Vagina (tissue), 2 donors: ENCODE measurements around the gene TJP3. TPM values are rescaled to one million over a fixed set of nuclear protein-coding genes. Genes with fewer than 3 reads are reported as not detected.

Experiments used
- DNase-seq, 2 donors: peaks; one replicate each; pipeline ENCODE4 v3.0.0-alpha.2; 2017; ENCODE audit errors: extremely low spot score in 2 of 2
- H3K27ac ChIP-seq: fragments of 200-600 bp; sonication (generic); one replicate; pipeline ENCODE4 v1.5.1; 2019
- H3K27me3 ChIP-seq: fragments of 200-600 bp; sonication (generic); one replicate; pipeline ENCODE4 v1.5.1; 2019
- H3K36me3 ChIP-seq, 2 donors: fragments of 200-600 bp; sonication (generic); one replicate each; pipeline ENCODE4 v1.5.1; 2017 to 2019
- H3K4me1 ChIP-seq: fragments of 200-600 bp; sonication (generic); one replicate; pipeline ENCODE4 v1.5.1; 2019
- H3K4me3 ChIP-seq, 2 donors: fragments of 200-600 bp; sonication (generic); 1 replicate in 1 of 2; 2 replicates in 1 of 2; pipeline ENCODE4 v1.5.1; 2016 to 2019
- H3K9me3 ChIP-seq: fragments of 200-600 bp; sonication (generic); one replicate; pipeline ENCODE4 v1.5.1; 2019
- CTCF ChIP-seq, 3 experiments: fragments of 450-650 bp in 2 of 3; fragments of 200-600 bp in 1 of 3; sonication (generic) in 1 of 3; IDR thresholded peaks; one replicate each; pipeline ENCODE4 v1.5.1; 2017 to 2019; ENCODE audit warnings: antibody characterized with exemption in 3 of 3, mild to moderate bottlenecking in 2 of 3, moderate library complexity in 2 of 3
- POLR2A ChIP-seq, 2 donors: fragments of 450-650 bp; IDR thresholded peaks; one replicate each; pipeline ENCODE4 v1.6.1; 2017; ENCODE audit warnings: antibody characterized with exemption in 2 of 2, mild to moderate bottlenecking in 2 of 2, moderate library complexity in 2 of 2
- POLR2AphosphoS5 ChIP-seq, 2 donors: sonication (generic); formaldehyde crosslinking; IDR thresholded peaks; one replicate each; pipeline ENCODE4 v1.9.0; 2017; ENCODE audit warnings: antibody characterized with exemption in 2 of 2, mild to moderate bottlenecking in 2 of 2, low read depth in 1 of 2; ENCODE audit not compliant: insufficient read depth in 1 of 2
- intact Hi-C: fragments of 100-400 bp; cut with DNase I; formaldehyde crosslinking; loops from one replicate; pipeline ENCODE4 v1.15.1; 2023
- total RNA-seq: library from RNA; depleted of rRNA; stranded (reverse); fragments of >200 nt; gene quantifications from one replicate; pipeline ENCODE4 v1.2.3, GENCODE V29; 2016

The TJP3 gene
- total RNA-seq, 1 donor from 2014 or later: 17.7 TPM

GRCh38 chr19:3774621-3775373, 66.6 kb downstream of the TJP3 start:
- H3K4me1 ChIP-seq: no peaks in the 10 kb centered on the region
- H3K9me3 ChIP-seq: no peaks in the 10 kb centered on the region
- no peaks in the 10 kb centered on the region for H3K36me3 ChIP-seq
- H3K27me3 ChIP-seq: no peaks in the 10 kb centered on the region
- no peak overlapping the region for H3K27ac ChIP-seq
- no peak for DNase-seq
- no peak overlapping the region for H3K4me3 ChIP-seq
- no peak for TF ChIP-seq POLR2AphosphoS5 (IDR thresholded peaks at IDR 0.05; ENCODE audit: insufficient read depth in 1 of 2, low read depth in 1 of 2)
- no peak for TF ChIP-seq POLR2A (IDR thresholded peaks at IDR 0.05)
- no peak for TF ChIP-seq CTCF (IDR thresholded peaks at IDR 0.05)
- intact Hi-C loops: no loop called here

GRCh38 chr19:3775374-3775711, 67.2 kb downstream of the TJP3 start:
- Histone ChIP-seq H3K9me3 (no peaks in the 10 kb centered on the region), H3K36me3 (no peaks in the 10 kb centered on the region), H3K27ac (no peak overlapping the region), H3K4me1 (no peaks in the 10 kb centered on the region), H3K4me3 (no peak overlapping the region), H3K27me3 (no peaks in the 10 kb centered on the region)
- DNase-seq: no peak
- TF ChIP-seq POLR2A (IDR thresholded peaks at IDR 0.05) (no peak), CTCF (IDR thresholded peaks at IDR 0.05) (no peak), POLR2AphosphoS5 (IDR thresholded peaks at IDR 0.05; ENCODE audit: insufficient read depth in 1 of 2, low read depth in 1 of 2) (no peak)
- intact Hi-C loops: no loop called here

- Histone ChIP-seq H3K4me1 (no peaks in the 10 kb centered on the region), H3K4me3 (no peak overlapping the region), H3K36me3 (no peaks in the 10 kb centered on the region), H3K27me3 (no peaks in the 10 kb centered on the region), H3K9me3 (no peaks in the 10 kb centered on the region), H3K27ac (no peak overlapping the region)
- no peak for DNase-seq
- intact Hi-C loops: no loop called here
- TF ChIP-seq CTCF (IDR thresholded peaks at IDR 0.05) (no peak), POLR2A (IDR thresholded peaks at IDR 0.05) (no peak), POLR2AphosphoS5 (IDR thresholded peaks at IDR 0.05; ENCODE audit: insufficient read depth in 1 of 2, low read depth in 1 of 2) (no peak)
These were observed 67.6 kb downstream of the TJP3 start for GRCh38 chr19:3775831-3776230.

- Histone ChIP-seq H3K36me3 (no peaks in the 10 kb centered on the region), H3K4me3 (no peak overlapping the region), H3K27me3 (no peaks in the 10 kb centered on the region), H3K9me3 (peaks cover 4% of the 10 kb centered on the region), H3K27ac (no peak overlapping the region), H3K4me1 (no peaks in the 10 kb centered on the region)
- intact Hi-C loops: no loop called here
- TF ChIP-seq POLR2AphosphoS5 (IDR thresholded peaks at IDR 0.05; ENCODE audit: insufficient read depth in 1 of 2, low read depth in 1 of 2) (no peak), POLR2A (IDR thresholded peaks at IDR 0.05) (no peak), CTCF (IDR thresholded peaks at IDR 0.05) (no peak)
- DNase-seq: no peak
These were observed 68.4 kb downstream of the TJP3 start for GRCh38 chr19:3776479-3777040.
